HG02623 (cell line): ENCODE results near the gene ZFR2.
"Not testable (repeated sequence)": the region's sequence is repeated elsewhere in the genome, so short reads cannot be mapped to it uniquely, and the experiment has no call there.

Experiments
- ATAC-seq: cut with Tn5 transposase; IDR thresholded peaks from one replicate; pipeline ENCODE4 v1.9.1; 2021; ENCODE audit warnings: moderate library complexity; ENCODE audit not compliant: unreplicated experiment

Gene ZFR2

DNA sequence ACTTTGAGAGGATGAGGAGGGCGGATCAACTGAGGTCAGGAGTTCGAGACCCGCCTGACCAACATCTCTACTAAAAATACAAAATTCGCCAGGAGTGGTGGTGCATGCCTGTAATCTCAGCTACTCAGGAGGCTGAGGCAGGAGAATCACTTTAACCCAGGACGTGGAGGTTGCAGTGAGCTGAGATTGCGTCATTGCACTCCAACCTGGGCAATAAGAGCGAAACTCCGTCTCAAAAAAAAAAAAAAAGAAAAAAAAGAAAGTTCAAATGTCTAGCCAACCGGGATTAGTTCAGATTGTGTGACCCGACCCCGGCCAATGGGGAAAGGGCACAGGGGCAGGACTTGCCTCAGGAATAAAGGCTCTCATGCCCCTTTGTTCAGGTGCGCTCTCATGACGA is 5.9 kb upstream of the ZFR2 start:
- not testable (repeated sequence) for ATAC-seq

GRCh38 chr19:3873151-3873550 is 4.3 kb upstream of the ZFR2 start:
- no peak for ATAC-seq

GRCh38 chr19:3867971-3868769 is 668 bp downstream of the ZFR2 start:
- no peak for ATAC-seq

DNA sequence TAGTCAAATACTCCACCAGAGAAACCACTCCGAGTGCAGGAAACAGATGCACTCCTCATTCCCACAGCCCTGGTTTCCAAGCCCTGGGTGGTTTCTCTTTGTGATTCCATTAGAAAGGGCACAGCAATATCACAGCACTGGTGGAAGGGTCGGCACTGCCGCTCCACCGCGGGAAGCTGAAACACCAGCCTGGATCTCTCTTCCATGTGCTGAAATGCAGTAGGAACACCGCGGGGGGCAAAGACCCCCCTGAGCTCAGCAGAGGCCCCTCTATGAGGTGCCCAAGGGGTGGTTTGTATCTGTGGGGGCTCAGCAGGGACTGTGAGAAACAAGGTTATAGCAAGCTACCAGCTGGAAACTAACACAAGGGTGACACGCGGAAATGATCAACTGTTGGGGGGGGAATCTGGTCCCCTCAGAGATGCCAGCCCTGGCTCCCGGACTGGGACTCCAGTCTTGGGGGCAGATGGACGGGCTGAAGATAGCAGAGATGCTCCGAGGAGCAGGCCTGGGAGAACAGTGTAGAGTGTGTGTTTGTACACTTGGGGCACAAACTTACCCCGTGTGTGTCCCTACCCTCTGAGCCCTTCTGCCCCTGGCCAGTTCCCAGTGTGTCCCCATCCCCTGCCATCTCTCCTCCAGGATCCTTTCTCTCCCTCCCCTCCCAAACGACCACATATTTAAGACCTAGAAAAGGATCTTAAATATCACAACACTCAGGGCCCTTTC is 1.8 kb downstream of the ZFR2 start:
- ATAC-seq = no peak

DNA sequence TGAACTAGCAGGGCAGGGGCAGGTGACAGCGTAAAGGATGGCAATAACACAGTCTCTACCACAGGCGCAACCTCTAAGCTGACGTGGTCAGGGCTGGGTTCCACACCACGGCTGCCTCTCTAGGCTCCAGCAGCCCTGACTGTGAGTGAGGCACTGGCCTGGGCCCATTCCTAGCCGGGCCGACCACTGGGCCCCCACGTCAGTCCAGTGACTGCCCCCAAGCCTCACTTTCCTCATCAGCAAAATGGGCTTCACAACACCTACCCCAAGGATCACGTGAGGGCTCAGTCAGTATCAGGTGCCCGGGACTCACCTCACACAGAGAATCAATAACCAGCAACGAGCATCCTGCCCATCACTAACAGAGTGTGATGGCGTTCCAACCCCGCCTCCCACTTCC is 5.2 kb downstream of the ZFR2 start:
- ATAC-seq = no peak

- no peak for ATAC-seq
These were observed 5.9 kb downstream of the ZFR2 start for GRCh38 chr19:3862826-3863500.

DNA sequence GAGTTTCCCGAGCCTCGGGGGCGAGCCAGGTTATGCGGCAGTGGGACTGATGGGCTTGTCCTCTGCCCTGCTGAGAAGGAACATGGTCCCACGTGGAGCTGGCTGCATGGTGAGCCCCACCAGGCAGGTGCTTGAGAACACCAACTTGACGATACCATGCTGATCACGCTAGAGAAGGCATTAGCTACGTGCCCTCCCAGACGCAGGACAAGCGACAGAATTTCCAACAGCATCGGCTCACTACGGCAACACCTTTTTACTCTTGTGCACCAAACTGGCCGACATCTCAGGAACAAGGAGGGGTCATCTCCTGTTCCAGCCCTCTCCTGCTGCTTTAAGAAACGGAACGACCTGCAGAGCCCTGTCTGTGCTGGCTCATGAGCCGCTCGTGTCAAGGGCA is 8.3 kb downstream of the ZFR2 start:
- ATAC-seq = no peak

DNA sequence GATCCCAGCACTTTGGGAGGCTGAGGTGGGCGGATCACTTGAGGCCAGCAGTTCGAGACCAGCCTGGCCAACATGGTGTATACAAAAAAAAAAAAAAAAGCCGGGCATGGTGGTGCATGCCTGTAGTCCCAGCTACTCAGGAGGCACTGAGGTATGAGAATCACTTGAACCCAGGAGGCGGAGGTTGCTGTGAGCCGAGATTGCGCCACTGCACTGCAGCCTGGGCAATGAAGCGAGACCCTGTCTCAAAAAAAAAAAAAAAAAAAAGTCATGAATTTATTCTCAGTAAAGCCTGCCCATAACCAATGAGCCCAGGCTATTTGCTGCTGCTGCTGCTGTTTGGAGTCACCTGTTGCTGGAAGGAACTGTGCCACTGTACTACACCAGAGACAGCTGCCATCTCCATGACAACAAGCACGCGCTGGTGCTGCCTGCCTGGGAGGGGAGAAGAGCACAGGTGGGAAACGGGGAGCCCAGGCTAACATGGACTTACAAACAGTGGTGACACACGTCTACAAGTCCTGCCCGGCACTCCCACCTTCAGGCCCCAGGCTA is 11.3 kb downstream of the ZFR2 start:
- no peak for ATAC-seq

DNA sequence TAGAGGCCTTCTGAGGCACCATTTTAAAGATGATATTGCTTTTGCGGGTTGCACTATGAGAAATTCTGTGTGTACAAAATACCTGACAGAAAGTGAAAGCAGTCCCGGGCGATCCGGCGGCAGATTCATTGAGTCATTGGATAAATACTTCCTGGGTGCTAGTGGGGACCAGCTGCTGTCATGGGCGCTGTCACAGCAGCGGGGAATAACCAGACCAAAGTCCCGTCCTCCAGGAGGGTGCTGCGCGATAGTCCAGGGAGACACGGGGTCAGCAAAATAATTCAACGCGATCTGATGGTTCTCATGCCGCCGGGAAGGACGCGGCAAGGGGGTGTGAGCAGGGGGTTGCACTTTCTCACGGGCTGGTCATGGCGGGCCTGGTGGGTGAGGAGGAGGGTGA is 13.5 kb downstream of the ZFR2 start:
- no peak for ATAC-seq

DNA sequence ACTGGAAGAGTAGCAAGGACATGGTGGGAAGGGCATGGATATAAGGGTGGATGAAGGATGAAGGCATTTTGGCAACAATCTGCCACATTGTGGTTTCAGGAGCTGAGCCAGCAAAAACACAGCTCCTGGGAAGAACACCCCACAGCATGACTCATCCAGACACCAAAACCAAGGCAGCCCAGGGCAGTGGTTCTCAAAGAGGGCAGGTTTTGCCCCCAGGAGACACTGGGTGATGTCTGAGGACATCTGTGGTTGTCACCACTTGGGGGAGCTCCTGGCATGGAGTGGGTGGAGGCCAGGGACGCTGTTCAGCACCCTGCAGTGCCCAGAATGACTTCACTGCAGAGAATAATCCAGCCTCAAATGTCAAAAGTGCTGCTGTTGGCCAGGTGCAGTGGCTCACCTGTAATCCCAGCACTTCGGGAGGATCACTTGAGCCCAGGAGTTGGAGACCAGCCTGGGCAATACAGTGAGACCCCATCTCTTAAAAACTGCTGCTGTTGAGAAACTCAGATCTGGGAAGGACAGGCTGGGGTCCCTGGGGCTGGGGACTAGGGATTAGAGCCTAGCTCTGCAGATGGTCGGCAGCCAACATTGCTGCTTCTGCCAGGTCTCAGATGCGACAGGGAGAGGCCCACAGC is 16.1 kb downstream of the ZFR2 start:
- ATAC-seq = no peak

DNA sequence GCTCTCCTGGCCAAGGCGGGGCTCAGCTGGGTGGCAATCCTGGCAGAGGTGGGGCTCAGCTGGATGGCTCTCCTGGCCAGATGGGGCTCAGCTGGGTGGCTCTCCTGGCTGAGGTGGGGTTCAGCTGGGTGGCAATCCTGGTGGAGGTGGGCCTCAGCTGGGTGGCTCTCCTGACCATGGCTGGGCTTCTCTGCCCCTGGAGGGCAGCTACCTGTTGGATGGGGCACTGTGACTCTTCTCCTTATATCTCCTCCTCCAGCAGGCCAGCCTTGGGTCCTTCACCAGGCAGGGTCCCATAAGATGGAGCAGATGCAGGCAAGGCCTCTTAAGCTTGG is 16.7 kb downstream of the ZFR2 start:
- no peak for ATAC-seq

DNA sequence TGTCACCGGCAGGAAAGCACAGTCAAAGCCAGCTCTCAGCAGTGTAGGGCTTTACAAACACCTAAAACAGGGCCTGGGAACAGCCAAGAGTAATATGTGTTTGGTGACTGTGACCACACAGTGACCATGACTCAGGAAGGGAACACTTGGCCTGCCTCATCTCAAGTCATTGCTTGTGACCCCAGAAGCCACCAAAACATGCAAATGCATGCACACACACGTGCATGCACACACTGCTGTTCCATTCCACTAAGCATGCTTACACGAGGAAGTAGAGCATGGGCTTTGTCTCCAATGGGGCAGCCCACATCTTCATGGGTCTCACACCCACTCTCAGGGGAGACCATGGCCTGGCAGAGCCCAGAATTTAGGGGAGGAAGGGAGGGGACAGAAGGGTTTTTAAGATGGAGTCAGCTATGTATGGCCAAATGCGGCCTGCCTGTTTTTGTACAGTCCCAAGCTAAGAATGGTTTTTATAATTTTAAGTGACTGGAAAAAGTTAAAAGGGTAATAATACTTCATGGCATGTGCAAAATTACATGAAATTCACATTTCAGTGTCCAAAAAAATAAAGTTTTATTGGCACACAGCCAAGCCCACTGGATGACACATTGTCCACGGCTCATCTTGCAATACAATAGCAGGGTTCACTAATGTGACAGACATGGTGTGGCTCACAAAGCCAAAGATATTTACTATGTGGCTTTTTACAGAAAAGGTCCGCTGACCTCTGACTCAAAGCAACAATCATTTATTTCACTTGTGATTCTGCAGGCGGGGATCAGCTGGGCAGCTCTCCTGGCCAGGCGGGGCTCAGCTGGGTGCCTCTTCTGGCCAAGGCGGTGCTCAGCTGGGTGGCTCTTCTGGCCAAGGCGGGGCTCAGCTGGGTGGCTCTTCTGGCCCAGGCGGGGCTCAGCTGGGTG is 17.3 kb downstream of the ZFR2 start:
- ATAC-seq = no peak

DNA sequence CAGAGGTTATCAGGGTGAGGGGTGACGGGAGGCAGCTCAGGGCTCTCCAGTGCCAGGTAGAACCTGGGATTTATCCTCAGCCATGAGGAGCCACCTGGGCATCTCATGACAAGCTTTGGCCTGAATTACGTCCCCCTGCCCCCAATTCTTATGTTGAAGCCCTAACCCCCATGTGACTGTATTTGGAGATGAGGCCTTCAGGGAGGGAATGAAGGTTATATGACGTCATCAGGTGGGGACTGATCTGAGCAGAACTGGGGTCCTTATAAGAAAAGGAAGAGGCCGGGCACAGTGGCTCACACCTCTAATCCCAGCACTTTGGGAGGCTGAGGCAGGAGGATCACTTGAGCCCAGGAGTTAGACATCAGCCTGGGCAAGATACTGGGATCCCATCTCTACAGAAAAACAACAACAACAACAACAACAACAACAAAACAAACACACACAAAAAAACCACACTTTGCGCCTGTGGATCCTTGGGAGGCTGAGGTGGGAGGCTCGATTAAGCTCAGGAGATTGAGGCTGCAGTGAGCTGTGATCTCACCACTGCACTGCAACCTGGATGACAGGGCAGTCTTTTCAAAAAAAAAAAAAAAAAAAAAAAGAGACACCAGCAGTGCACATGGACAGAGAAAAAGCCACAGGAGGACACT is 18.4 kb downstream of the ZFR2 start:
- no peak for ATAC-seq

DNA sequence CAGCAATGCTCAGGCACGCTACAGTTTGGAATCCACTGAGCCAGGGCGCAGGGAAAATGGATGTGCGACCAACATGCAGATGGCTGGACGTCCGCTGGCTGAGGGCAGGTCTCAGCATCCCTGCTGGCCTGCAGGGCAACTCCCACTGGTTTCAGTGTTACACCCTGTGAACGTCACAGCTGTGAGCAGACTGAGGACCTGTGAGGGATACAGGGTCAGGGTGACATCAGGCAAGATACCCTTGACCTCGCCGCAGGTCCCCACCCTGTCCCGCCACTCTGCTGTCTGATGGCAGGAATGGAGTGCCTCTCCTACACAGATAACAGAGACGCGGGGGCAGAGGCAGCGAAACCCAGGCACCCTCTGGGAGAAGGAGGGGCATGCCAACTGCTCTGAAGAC is 19.1 kb downstream of the ZFR2 start:
- no peak for ATAC-seq

GRCh38 chr19:3849092-3849491 is 19.7 kb downstream of the ZFR2 start:
- no peak for ATAC-seq

DNA sequence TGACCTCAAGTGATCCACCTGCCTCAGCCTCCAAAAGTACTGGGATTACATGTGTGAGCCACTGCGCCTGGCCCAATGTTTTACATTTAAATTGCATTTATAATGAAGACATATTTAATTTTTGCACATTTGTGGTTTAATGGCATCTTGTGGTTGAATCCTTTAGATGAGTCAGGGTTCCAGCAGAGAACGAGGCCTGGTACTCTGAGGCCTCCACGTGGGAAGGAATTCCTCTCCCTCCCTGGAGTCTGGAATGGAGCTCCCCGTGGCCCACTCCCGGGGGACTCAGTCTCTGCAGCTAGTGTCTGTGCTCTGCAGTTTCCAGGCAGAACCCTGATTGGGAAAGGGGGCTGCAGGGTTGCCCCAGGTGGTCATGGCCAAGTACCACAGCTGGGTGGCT is 24.2 kb downstream of the ZFR2 start:
- ATAC-seq = no peak

GRCh38 chr19:3842948-3843347 is 25.9 kb downstream of the ZFR2 start:
- no peak for ATAC-seq

DNA sequence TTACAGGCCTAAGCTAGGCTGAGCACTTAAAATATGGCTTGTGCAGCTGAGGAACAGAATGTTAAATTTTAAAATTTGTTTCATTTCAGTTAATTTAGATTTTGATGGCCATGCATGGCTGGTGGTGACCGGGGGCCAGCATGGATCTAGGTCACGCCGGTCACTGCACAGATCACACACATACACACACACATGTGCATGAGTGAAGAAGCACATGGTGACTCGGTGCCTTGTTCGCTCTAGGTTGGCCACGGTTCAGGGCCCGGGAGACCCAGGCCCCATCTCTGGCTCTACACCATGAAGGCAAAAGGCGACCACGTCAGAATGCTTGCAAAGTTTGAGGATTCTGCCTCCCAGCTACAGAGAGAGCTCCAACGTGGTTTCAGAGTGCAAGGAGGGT is 28.0 kb downstream of the ZFR2 start:
- no peak for ATAC-seq

- ATAC-seq = no peak
These were observed 28.9 kb downstream of the ZFR2 start for GRCh38 chr19:3839941-3840340.

- no peak for ATAC-seq
These were observed 30.2 kb downstream of the ZFR2 start for GRCh38 chr19:3838661-3839060.
